Measurements from ENCODE around the gene MBD3. TPM values are rescaled to one million over a fixed set of nuclear protein-coding genes. Genes with fewer than 3 reads are reported as not detected.

The MBD3 gene
- total RNA-seq, 1 experiment from 2014 or later, result 128 TPM

DNA sequence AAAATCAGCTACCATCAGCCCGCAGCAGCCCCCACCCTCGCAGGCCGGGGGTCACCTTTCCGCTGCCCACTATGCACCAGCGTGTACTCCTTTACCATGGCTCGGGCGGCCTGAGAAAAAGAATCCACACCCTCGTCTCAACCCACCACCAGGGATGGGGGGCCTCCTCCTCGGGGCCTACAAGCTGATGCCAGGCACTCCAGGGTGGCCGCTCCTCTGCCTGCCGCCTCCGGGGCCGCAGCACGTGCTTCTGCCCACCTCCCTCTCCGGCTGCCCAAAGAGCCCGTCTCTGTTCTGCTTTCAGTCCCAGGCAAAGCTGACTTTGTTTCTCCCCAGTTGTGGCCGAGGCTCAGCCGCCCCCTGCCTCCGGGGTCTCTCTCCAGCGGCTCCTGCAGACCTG lies 13.4 kb downstream of the MBD3 start:
- H3K4ac ChIP-seq (ENCODE audit: low read depth, low read length), result no peak overlapping the region
- no peaks in the 10 kb centered on the region for H3K4me1 Mint-ChIP-seq

More for the DNA sequence above, 13.4 kb downstream of the MBD3 start:
- Histone ChIP-seq H3K27me3 (ENCODE audit: insufficient read depth, low read length) (no peaks in the 10 kb centered on the region), H3K14ac (ENCODE audit: insufficient read depth, low read length) (no peak overlapping the region), H4K5ac (ENCODE audit: insufficient read length, low read depth, low read length) (no peak overlapping the region), H3K27ac (ENCODE audit: insufficient read length, low read depth, low read length) (no peak overlapping the region), H2BK12ac (ENCODE audit: insufficient read length, low read depth, low read length) (no peak overlapping the region), H3K56ac (ENCODE audit: insufficient read length, low read depth, low read length) (no peak overlapping the region), H4K91ac (ENCODE audit: insufficient read length, low read depth, low read length) (no peak overlapping the region), H2BK120ac (ENCODE audit: low read depth, low read length, poor library complexity, severe bottlenecking) (no peak overlapping the region), H3K4me2 (ENCODE audit: insufficient read depth, insufficient read length, low read length) (no peak overlapping the region), H3K23ac (ENCODE audit: insufficient read length, low read depth, low read length) (no peak overlapping the region), H3K79me2 (ENCODE audit: insufficient read depth, low read length) (no peaks in the 10 kb centered on the region), H3K79me1 (ENCODE audit: insufficient read depth, low read depth, low read length, poor library complexity, severe bottlenecking) (no peaks in the 10 kb centered on the region), H2BK20ac (ENCODE audit: low read depth, low read length, poor library complexity, severe bottlenecking) (no peak overlapping the region), H3K9me3 (ENCODE audit: control insufficient read depth, low read depth, low read length) (no peaks in the 10 kb centered on the region), H3K4me1 (ENCODE audit: insufficient read depth, low read length) (no peaks in the 10 kb centered on the region), H4K20me1 (ENCODE audit: control insufficient read depth, insufficient read depth, insufficient read length) (no peaks in the 10 kb centered on the region), H4K8ac (replicated peaks; ENCODE audit: insufficient read length, low read depth, low read length) (no peak overlapping the region), H2BK15ac (ENCODE audit: low read depth, low read length) (no peak overlapping the region), H3K23me2 (ENCODE audit: insufficient read length, low read depth, low read length, poor library complexity, severe bottlenecking) (no peaks in the 10 kb centered on the region), H2AFZ (ENCODE audit: low read length) (no peak overlapping the region), H3T11ph (ENCODE audit: low read length) (no peak overlapping the region), H3K9ac (ENCODE audit: extremely low read depth, insufficient read length, low read length) (no peak overlapping the region), H3K18ac (ENCODE audit: insufficient read length, low read depth, low read length) (no peak overlapping the region), H2BK5ac (ENCODE audit: insufficient read length, low read length) (no peak overlapping the region), H2AK5ac (ENCODE audit: insufficient read length, low read length) (no peak overlapping the region)
- TF ChIP-seq, protein P1, sequence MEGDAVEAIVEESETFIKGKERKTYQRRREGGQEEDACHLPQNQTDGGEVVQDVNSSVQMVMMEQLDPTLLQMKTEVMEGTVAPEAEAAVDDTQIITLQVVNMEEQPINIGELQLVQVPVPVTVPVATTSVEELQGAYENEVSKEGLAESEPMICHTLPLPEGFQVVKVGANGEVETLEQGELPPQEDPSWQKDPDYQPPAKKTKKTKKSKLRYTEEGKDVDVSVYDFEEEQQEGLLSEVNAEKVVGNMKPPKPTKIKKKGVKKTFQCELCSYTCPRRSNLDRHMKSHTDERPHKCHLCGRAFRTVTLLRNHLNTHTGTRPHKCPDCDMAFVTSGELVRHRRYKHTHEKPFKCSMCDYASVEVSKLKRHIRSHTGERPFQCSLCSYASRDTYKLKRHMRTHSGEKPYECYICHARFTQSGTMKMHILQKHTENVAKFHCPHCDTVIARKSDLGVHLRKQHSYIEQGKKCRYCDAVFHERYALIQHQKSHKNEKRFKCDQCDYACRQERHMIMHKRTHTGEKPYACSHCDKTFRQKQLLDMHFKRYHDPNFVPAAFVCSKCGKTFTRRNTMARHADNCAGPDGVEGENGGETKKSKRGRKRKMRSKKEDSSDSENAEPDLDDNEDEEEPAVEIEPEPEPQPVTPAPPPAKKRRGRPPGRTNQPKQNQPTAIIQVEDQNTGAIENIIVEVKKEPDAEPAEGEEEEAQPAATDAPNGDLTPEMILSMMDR (conservative IDR thresholded peaks at IDR 0.05), result no peak
- no peaks in the 10 kb centered on the region; the same call in 1 of the 2 replicates for H3K27me3 Mint-ChIP-seq (ENCODE audit: low read depth)
- H3K9me3 Mint-ChIP-seq, result no peaks in the 10 kb centered on the region; a peak in 1 of 5 replicates
- peak overlapping the region in 1 of 3 experiments; percentile 71; a peak in 2 of 7 replicates for H3K27ac Mint-ChIP-seq
- H3K4me3 Mint-ChIP-seq, result no peak overlapping the region
- DNase-seq, result no peak
- H3K36me3 Mint-ChIP-seq (ENCODE audit: insufficient read depth in 1 of 3, low read depth in 3 of 3), result peaks cover 22 to 70% (median 57%) of the 10 kb centered on the region in 3 experiments; a peak in 6 of 7 replicates
- WGBS (ENCODE audit: extremely low coverage, insufficient read length, low lambda C conversion rate), result no CpG with 5 or more reads among the region's 20 CpGs

Measured in H9 (cell line).